Aorta (tissue), 5 donors: ENCODE results near the gene GUCA1A. TPM values are rescaled to one million over a fixed set of nuclear protein-coding genes. Genes with fewer than 3 reads are reported as not detected.
A peak's percentile ranks its signal among the peaks of the same experiment; 100 is the strongest.

ENCODE experiments used
- ATAC-seq: fragments of 200-7000 bp; cut with Tn5 transposase; one replicate; pipeline ENCODE4 v1.9.1; 2022; ENCODE audit warnings: moderate library complexity; ENCODE audit not compliant: low FRiP score
- DNase-seq, 2 donors: peaks; one replicate each; pipeline ENCODE4 v3.0.0-alpha.2; 2020
- H3K27ac ChIP-seq, 2 donors: one replicate each; pipeline ENCODE4 v1.5.1; 2013; ENCODE audit warnings: low read length in 2 of 2, mild to moderate bottlenecking in 2 of 2, moderate library complexity in 2 of 2, control low read depth in 1 of 2, inconsistent platforms in 1 of 2, low read depth in 1 of 2
- H3K27me3 ChIP-seq, 2 donors: one replicate each; pipeline ENCODE4 v1.6.1; 2013; ENCODE audit warnings: control low read depth in 1 of 2, low read length in 1 of 2, mild to moderate bottlenecking in 1 of 2, moderate library complexity in 1 of 2; ENCODE audit not compliant: insufficient read depth in 2 of 2, control insufficient read depth in 1 of 2
- H3K36me3 ChIP-seq, 2 donors: one replicate each; pipeline ENCODE4 v1.6.1; 2013; ENCODE audit warnings: control low read depth in 1 of 2, low read length in 1 of 2, mild to moderate bottlenecking in 1 of 2; ENCODE audit not compliant: insufficient read depth in 2 of 2, control insufficient read depth in 1 of 2
- H3K4me1 ChIP-seq, 2 donors: one replicate each; pipeline ENCODE4 v1.6.1; 2013; ENCODE audit warnings: low read length in 2 of 2, control low read depth in 1 of 2, mild to moderate bottlenecking in 1 of 2, moderate library complexity in 1 of 2; ENCODE audit not compliant: insufficient read depth in 2 of 2, control insufficient read depth in 1 of 2
- H3K4me3 ChIP-seq, 2 donors: one replicate each; pipeline ENCODE4 v1.5.1; 2013; ENCODE audit warnings: low read length in 2 of 2, control low read depth in 1 of 2, mild to moderate bottlenecking in 1 of 2
- H3K9me3 ChIP-seq: one replicate; pipeline ENCODE4 v1.6.1; 2013; ENCODE audit warnings: mild to moderate bottlenecking, low read length; ENCODE audit not compliant: control insufficient read depth
- WGBS, 2 donors: extraction: QIAGEN DNeasy Blood & Tissue Kit; methylation state at CpG; one replicate each; pipeline ENCODE4 v1.1.7; 2013; 5-methylcytosine and 5-hydroxymethylcytosine counted together
- intact Hi-C, 2 donors: fragments of 100-400 bp; cut with DNase I; formaldehyde crosslinking; loops; one replicate each; pipeline versions ENCODE4 v1.14.2 to v1.15.0; 2022
- polyA plus RNA-seq, 2 donors: library from polyadenylated mRNA; stranded (reverse); fragments of 200-250 nt; gene quantifications; one replicate each; pipeline ENCODE4 v1.2.3, GENCODE V29; 2013
- total RNA-seq, 2 donors: library from RNA; stranded (reverse); fragmentation: NEBNext Ultra II Directional; extraction: Animal tissue kit (Norgen Biotek cat#: 25700); gene quantifications; one replicate each; pipeline ENCODE4 v1.2.1, GENCODE V29; 2021
- donor health status: healthy with polysubstance abuse.
- donor health status: Bipolar disorder and iron deficiency.
- donor health status: DM: no; HTN: no; CAD: no.
- donor health status: DM: no; HTN: no; CAD: no.
- donor health status: DM: yes; HTN: yes; CAD: no.

GUCA1A gene
- total and polyA plus RNA-seq, 4 donors = not detected

DNA sequence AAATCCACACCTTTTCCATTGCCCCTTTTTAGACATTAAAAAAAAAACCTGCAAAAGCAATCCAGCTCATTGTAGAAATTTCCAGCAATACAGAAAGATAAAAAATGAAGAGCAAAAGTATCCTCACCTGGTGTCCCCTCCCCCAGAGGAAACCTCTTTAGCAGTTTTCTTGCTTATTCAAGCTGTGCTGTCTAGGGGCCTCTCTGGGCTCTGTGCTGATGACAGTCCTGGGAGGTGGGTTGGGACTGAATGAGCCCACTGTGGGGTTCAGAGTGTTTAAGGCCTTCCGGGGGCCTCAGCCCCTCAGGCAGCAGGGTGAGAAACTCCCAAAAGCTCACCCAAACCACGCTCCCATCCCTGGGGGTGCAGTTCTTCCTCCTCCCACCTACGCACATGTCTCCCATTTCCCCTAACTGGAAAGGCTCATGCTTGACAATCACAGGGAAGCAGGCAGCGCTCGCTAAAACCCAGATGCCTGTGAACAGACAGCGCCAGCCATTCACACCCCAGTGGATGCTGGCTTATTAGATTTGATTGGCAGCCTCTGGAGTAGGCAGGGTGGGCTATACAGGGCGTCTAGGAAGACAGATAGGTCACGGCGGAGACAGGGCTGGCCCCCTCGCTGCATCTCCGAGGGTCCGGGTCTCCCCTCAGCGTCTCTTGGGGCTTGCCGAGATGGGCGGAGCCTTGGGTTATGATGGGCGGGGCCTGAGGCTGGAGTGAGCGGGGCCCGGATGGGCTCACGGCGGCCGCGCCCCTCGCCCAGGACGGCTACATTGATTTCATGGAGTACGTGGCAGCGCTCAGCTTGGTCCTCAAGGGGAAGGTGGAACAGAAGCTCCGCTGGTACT is 4.6 kb downstream of the GUCA1A start:
- H3K4me3 ChIP-seq = no peak overlapping the region
- WGBS, 2 donors = 14 to 17% methylated on average over 27 of the region's 27 CpGs
- intact Hi-C loops = no loop called here
- H3K27me3 ChIP-seq = no peaks in the 10 kb centered on the region
- H3K9me3 ChIP-seq = no peaks in the 10 kb centered on the region
- DNase-seq (peak in 1 of 2 donors; percentile 68), ATAC-seq (no peak)
- no peaks in the 10 kb centered on the region for H3K36me3 ChIP-seq
- no peaks in the 10 kb centered on the region for H3K4me1 ChIP-seq
- H3K27ac ChIP-seq = no peak overlapping the region

GRCh38 chr6:42179261-42179944 is 6.2 kb downstream of the GUCA1A start:
- no peaks in the 10 kb centered on the region for H3K9me3 ChIP-seq
- no peaks in the 10 kb centered on the region for H3K27me3 ChIP-seq
- DNase-seq (peak in 1 of 2 donors; percentile 60), ATAC-seq (no peak)
- no peak overlapping the region for H3K27ac ChIP-seq
- 88 to 89% methylated on average over 20 of the region's 20 CpGs for WGBS, 2 donors
- H3K4me1 ChIP-seq = no peaks in the 10 kb centered on the region
- intact Hi-C loops = no loop called here
- H3K4me3 ChIP-seq = no peak overlapping the region
- no peaks in the 10 kb centered on the region for H3K36me3 ChIP-seq

GRCh38 chr6:42179945-42180313 is 6.8 kb downstream of the GUCA1A start:
- no peaks in the 10 kb centered on the region for H3K27me3 ChIP-seq
- no peaks in the 10 kb centered on the region for H3K4me1 ChIP-seq
- no peaks in the 10 kb centered on the region for H3K36me3 ChIP-seq
- no peak overlapping the region for H3K4me3 ChIP-seq
- peak in 1 of 2 donors; percentile 2 for DNase-seq
- H3K9me3 ChIP-seq = no peaks in the 10 kb centered on the region
- ATAC-seq = no peak
- intact Hi-C loops = no loop called here
- WGBS, 2 donors = 82 to 84% methylated on average over 3 of the region's 3 CpGs
- H3K27ac ChIP-seq = no peak overlapping the region

DNA sequence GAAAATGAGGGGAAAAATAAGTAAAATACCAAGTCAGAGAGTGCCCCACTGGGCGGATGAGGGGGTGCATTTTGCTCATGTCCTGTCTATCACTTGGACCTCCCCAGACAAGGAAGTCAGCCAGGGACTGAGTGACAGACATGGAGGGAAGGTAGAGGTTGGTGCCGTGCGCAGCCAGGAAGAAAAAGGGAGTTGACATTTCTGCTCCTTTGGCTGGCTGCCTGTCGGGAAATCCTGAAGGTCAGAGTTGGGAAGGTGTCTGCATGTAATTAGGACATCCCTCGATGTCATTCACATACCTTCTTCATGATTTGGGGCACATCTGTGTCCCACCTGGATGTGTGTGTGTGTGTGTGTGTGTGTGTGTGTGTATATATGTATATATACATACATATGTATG is 8.9 kb downstream of the GUCA1A start:
- Histone ChIP-seq H3K36me3 (no peaks in the 10 kb centered on the region), H3K4me3 (no peak overlapping the region), H3K27me3 (no peaks in the 10 kb centered on the region), H3K9me3 (no peaks in the 10 kb centered on the region), H3K4me1 (no peaks in the 10 kb centered on the region), H3K27ac (no peak overlapping the region)
- intact Hi-C loops = no loop called here
- ATAC-seq (no peak), DNase-seq (peak in 1 of 2 donors; percentile 25)
- 82 to 84% methylated on average over 5 of the region's 5 CpGs for WGBS, 2 donors

- no peak overlapping the region for H3K4me3 ChIP-seq
- no peak overlapping the region for H3K27ac ChIP-seq
- no peaks in the 10 kb centered on the region for H3K9me3 ChIP-seq
- intact Hi-C loops = no loop called here
- no peak for ATAC-seq
- no peaks in the 10 kb centered on the region for H3K27me3 ChIP-seq
- H3K4me1 ChIP-seq = no peaks in the 10 kb centered on the region
- no peaks in the 10 kb centered on the region for H3K36me3 ChIP-seq
- peak in 1 of 2 donors; percentile 45 for DNase-seq
- WGBS, 2 donors = 87 to 90% methylated on average over 4 of the region's 4 CpGs
Observed at GRCh38 chr6:42184475-42184874, 11.3 kb downstream of the GUCA1A start.

- intact Hi-C loops = no loop called here
- DNase-seq (peak in 1 of 2 donors; percentile 37), ATAC-seq (no peak)
- no peaks in the 10 kb centered on the region for H3K27me3 ChIP-seq
- 45 to 57% methylated on average over 10 of the region's 10 CpGs for WGBS, 2 donors
- no peaks in the 10 kb centered on the region for H3K9me3 ChIP-seq
- H3K4me1 ChIP-seq = no peaks in the 10 kb centered on the region
- H3K36me3 ChIP-seq = no peaks in the 10 kb centered on the region
- H3K4me3 ChIP-seq = no peak overlapping the region
- H3K27ac ChIP-seq = no peak overlapping the region
Observed at GRCh38 chr6:42185597-42185996, 12.4 kb downstream of the GUCA1A start.

DNA sequence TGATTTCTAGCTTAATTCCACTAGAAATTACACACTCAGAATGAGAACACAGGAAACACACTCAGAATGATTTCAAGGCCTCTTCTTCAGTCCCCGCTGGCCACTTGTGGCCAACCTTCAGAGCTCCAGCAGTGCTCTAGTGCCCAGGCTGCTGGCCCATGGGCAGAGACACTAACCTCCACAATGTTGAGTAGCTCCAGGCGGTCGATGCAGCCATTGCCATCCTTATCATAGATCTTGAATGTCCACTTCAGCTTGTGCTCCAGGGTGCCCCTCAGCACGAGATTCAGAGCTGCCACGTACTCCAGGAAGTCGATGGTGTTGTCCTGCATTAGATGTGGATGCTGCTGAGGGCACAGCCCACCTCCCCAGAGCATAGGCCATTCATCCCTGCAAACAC is 15.2 kb downstream of the GUCA1A start:
- WGBS, 2 donors = 72 to 93% methylated on average over 6 of the region's 6 CpGs
- H3K27ac ChIP-seq = no peak overlapping the region
- no peaks in the 10 kb centered on the region for H3K4me1 ChIP-seq
- DNase-seq (no peak), ATAC-seq (no peak)
- H3K36me3 ChIP-seq = no peaks in the 10 kb centered on the region
- intact Hi-C loops = no loop called here
- no peaks in the 10 kb centered on the region for H3K9me3 ChIP-seq
- no peak overlapping the region for H3K4me3 ChIP-seq
- no peaks in the 10 kb centered on the region for H3K27me3 ChIP-seq

- intact Hi-C loops = no loop called here
- no peaks in the 10 kb centered on the region for H3K4me1 ChIP-seq
- DNase-seq (no peak), ATAC-seq (no peak)
- H3K27me3 ChIP-seq = no peaks in the 10 kb centered on the region
- no peak overlapping the region for H3K4me3 ChIP-seq
- H3K36me3 ChIP-seq = no peaks in the 10 kb centered on the region
- H3K27ac ChIP-seq = no peak overlapping the region
- no peaks in the 10 kb centered on the region for H3K9me3 ChIP-seq
- WGBS, 2 donors = 75% methylated on average over 5 of the region's 5 CpGs
Observed at GRCh38 chr6:42190554-42191183, 17.5 kb downstream of the GUCA1A start.
